ENCODE data around the gene KRTAP2-3. TPM values are rescaled to one million over a fixed set of nuclear protein-coding genes. Genes with fewer than 3 reads are reported as not detected.

The KRTAP2-3 gene
- total and polyA plus RNA-seq, 10 of the 15 experiments (the other 5 are each of a cell fraction or from before 2014, with no cell fraction given): not detected

DNA sequence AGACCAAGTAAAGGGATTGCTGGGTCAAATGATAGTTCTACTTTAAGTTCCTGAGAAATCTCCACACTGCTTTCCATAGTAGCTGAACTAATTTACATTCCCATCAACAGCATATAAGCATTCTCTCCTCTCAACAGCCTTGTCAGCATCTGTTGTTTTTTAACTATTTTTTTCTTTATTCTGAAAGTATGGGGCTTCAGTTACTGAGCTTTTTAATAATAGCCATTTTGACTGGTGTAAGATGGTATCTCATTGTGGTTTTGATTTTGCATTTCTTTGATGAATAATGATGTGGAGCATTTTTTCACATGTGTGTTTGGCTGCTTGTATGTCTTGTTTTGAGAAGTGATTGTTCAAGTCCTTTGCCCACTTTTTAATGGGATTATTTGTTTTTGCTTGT lies 7.3 kb downstream of the KRTAP2-3 start:
- SMC1A ChIA-PET (ENCODE audit: uncharacterized antibody, unreplicated experiment): interaction anchor here (0.9 kb wide), 1 partner anchor 16 kb away, joined by 3 read pairs; no protein-coding TSS in a partner anchor
- no peak for FAIRE-seq
- DNase-seq (ENCODE audit: low read depth, low spot score): no peak
- no peak overlapping the region for H3K9ac ChIP-seq (ENCODE audit: control insufficient read depth, insufficient read depth, low read length)
- ATAC-seq: no peak
- in situ Hi-C loops (cut with MboI): no loop called here
- CTCF ChIA-PET: no interaction called here
- H3K4me2 ChIP-seq (ENCODE audit: control insufficient read depth, insufficient read depth): no peak overlapping the region
- RAD21 ChIA-PET (ENCODE audit: unreplicated experiment): no interaction called here
- no peak overlapping the region for H3K27ac ChIP-seq (ENCODE audit: control insufficient read depth, insufficient read depth)
- POLR2A ChIA-PET: no interaction called here
- no peaks in the 10 kb centered on the region for H3K79me2 ChIP-seq (ENCODE audit: control insufficient read depth, insufficient read depth, low read length)
- H3K27me3 ChIP-seq (replicated peaks in 1 of 2; ENCODE audit: control insufficient read depth in 2 of 2, insufficient read depth in 2 of 2, low read length in 1 of 2): no peaks in the 10 kb centered on the region; a peak in 1 of 4 replicates
- H4K20me1 ChIP-seq (ENCODE audit: control insufficient read depth, insufficient read depth): no peaks in the 10 kb centered on the region
- no peak for TF ChIP-seq EZH2 (IDR thresholded peaks at IDR 0.05; ENCODE audit: borderline replicate concordance, control insufficient read depth, low read depth, low read length)
- TF ChIP-seq SMAD5 (IDR thresholded peaks at IDR 0.05; ENCODE audit: low read depth): no peak
- TF ChIP-seq, protein P1, sequence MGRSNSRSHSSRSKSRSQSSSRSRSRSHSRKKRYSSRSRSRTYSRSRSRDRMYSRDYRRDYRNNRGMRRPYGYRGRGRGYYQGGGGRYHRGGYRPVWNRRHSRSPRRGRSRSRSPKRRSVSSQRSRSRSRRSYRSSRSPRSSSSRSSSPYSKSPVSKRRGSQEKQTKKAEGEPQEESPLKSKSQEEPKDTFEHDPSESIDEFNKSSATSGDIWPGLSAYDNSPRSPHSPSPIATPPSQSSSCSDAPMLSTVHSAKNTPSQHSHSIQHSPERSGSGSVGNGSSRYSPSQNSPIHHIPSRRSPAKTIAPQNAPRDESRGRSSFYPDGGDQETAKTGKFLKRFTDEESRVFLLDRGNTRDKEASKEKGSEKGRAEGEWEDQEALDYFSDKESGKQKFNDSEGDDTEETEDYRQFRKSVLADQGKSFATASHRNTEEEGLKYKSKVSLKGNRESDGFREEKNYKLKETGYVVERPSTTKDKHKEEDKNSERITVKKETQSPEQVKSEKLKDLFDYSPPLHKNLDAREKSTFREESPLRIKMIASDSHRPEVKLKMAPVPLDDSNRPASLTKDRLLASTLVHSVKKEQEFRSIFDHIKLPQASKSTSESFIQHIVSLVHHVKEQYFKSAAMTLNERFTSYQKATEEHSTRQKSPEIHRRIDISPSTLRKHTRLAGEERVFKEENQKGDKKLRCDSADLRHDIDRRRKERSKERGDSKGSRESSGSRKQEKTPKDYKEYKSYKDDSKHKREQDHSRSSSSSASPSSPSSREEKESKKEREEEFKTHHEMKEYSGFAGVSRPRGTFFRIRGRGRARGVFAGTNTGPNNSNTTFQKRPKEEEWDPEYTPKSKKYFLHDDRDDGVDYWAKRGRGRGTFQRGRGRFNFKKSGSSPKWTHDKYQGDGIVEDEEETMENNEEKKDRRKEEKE (IDR thresholded peaks at IDR 0.05): no peak
- no peak for TF ChIP-seq KLF5 (IDR thresholded peaks at IDR 0.05; ENCODE audit: partially characterized antibody)
- no peak for TF ChIP-seq ZNF207 (IDR thresholded peaks at IDR 0.05; ENCODE audit: borderline replicate concordance)
- no peak for TF ChIP-seq SP1 (IDR thresholded peaks at IDR 0.05; ENCODE audit: low read depth, low read length)
- no peak for TF ChIP-seq SRF (IDR thresholded peaks at IDR 0.05; ENCODE audit: low read depth in 2 of 2, low read length in 2 of 2)
- TF ChIP-seq, protein P2, sequence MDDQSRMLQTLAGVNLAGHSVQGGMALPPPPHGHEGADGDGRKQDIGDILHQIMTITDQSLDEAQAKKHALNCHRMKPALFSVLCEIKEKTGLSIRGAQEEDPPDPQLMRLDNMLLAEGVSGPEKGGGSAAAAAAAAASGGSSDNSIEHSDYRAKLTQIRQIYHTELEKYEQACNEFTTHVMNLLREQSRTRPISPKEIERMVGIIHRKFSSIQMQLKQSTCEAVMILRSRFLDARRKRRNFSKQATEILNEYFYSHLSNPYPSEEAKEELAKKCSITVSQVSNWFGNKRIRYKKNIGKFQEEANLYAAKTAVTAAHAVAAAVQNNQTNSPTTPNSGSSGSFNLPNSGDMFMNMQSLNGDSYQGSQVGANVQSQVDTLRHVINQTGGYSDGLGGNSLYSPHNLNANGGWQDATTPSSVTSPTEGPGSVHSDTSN (IDR thresholded peaks at IDR 0.05; ENCODE audit: insufficient replicate concordance, low read depth, low read length): no peak
- TF ChIP-seq DPF2 (IDR thresholded peaks at IDR 0.05): no peak
- TF ChIP-seq PAX5 (IDR thresholded peaks at IDR 0.05; ENCODE audit: borderline replicate concordance, low read depth, low read length): no peak
- TF ChIP-seq MYB (IDR thresholded peaks at IDR 0.05; ENCODE audit: borderline replicate concordance, low read depth, low read length): no peak
- TF ChIP-seq EP300 (IDR thresholded peaks at IDR 0.05; ENCODE audit: borderline replicate concordance in 1 of 2, control insufficient read depth in 1 of 2, low read depth in 2 of 2, low read length in 2 of 2): no peak
- TF ChIP-seq POLR2AphosphoS2 (IDR thresholded peaks at IDR 0.05; ENCODE audit: low read depth, low read length): no peak
- TF ChIP-seq KDM1A (IDR thresholded peaks at IDR 0.05; ENCODE audit: borderline replicate concordance): no peak
- no peak for TF ChIP-seq KAT2A (conservative IDR thresholded peaks at IDR 0.05; ENCODE audit: control insufficient read depth, low read depth, low read length)
- no peak for TF ChIP-seq CHD4 (IDR thresholded peaks at IDR 0.05)
- TF ChIP-seq IKZF1 (conservative IDR thresholded peaks at IDR 0.05): no peak
- TF ChIP-seq ZBED1 (IDR thresholded peaks at IDR 0.05; ENCODE audit: borderline replicate concordance): no peak
- no peak for TF ChIP-seq JUNB (IDR thresholded peaks at IDR 0.05)
- H3K4me3 ChIP-seq: no peak overlapping the region
- no TSS peak for BruUV-seq (replicated peaks)
- no peaks in the 10 kb centered on the region for H3K36me3 ChIP-seq (ENCODE audit: control insufficient read depth in 2 of 2, insufficient read depth in 2 of 2, low read length in 1 of 2)
- H2AFZ ChIP-seq (ENCODE audit: control insufficient read depth, low read depth, low read length): no peak overlapping the region
- H3K9me3 ChIP-seq (replicated peaks; ENCODE audit: control insufficient read depth, insufficient read depth, low read length): no peaks in the 10 kb centered on the region
- intact Hi-C loops (cut with micrococcal nuclease; ENCODE audit: unreplicated experiment): no loop called here
- no peaks in the 10 kb centered on the region for H3K4me1 ChIP-seq (ENCODE audit: control insufficient read depth, insufficient read depth, low read length)

Data from GM12878 (cell line).